Activated CD4-positive, CD25-positive, alpha-beta regulatory T cell treated with anti-CD3 and anti-CD28 coated beads, Interleukin-2, amount 50 U/mL, for 72 hours (primary cell): Measurements from ENCODE around the gene AFG1L.

Experiments used
- DNase-seq: peaks from one replicate; pipeline ENCODE4 v3.0.0; 2021

AFG1L gene

GRCh38 chr6:108464418-108465097 lies 169.7 kb downstream of the AFG1L start:
- DNase-seq, result no peak

GRCh38 chr6:108465098-108465495 lies 170.2 kb downstream of the AFG1L start:
- no peak for DNase-seq

- DNase-seq, result no peak
These were observed 173.5 kb downstream of the AFG1L start for GRCh38 chr6:108468346-108468745.

GRCh38 chr6:108469316-108469715 lies 174.5 kb downstream of the AFG1L start:
- DNase-seq, result no peak

- DNase-seq, result no peak
These were observed 178.3 kb downstream of the AFG1L start for GRCh38 chr6:108473197-108473596.

- DNase-seq, result no peak
These were observed 181.5 kb downstream of the AFG1L start for GRCh38 chr6:108476376-108476775.

- DNase-seq, result no peak
These were observed 182.1 kb downstream of the AFG1L start for GRCh38 chr6:108476847-108477430.

- DNase-seq, result no peak
These were observed 187.7 kb downstream of the AFG1L start for GRCh38 chr6:108482559-108482958.

GRCh38 chr6:108484016-108484415 lies 189.2 kb downstream of the AFG1L start:
- no peak for DNase-seq

GRCh38 chr6:108489699-108490098 lies 194.8 kb downstream of the AFG1L start:
- no peak for DNase-seq

- no peak for DNase-seq
These were observed 197.4 kb downstream of the AFG1L start for GRCh38 chr6:108492131-108492766.

- no peak for DNase-seq
These were observed 199.6 kb downstream of the AFG1L start for GRCh38 chr6:108494434-108494833.

- no peak for DNase-seq
These were observed 203.0 kb downstream of the AFG1L start for GRCh38 chr6:108497883-108498282.

- no peak for DNase-seq
These were observed 206.7 kb downstream of the AFG1L start for GRCh38 chr6:108501559-108501958.

GRCh38 chr6:108502832-108503231 lies 208.0 kb downstream of the AFG1L start:
- no peak for DNase-seq

GRCh38 chr6:108507316-108507715 lies 212.5 kb downstream of the AFG1L start:
- no peak for DNase-seq

GRCh38 chr6:108510461-108511319 lies 215.8 kb downstream of the AFG1L start:
- no peak for DNase-seq

GRCh38 chr6:108518714-108519576 lies 224.1 kb downstream of the AFG1L start:
- no peak for DNase-seq

- DNase-seq, result no peak
These were observed 226.8 kb downstream of the AFG1L start for GRCh38 chr6:108521616-108522107.

GRCh38 chr6:108523697-108524096 lies 228.8 kb downstream of the AFG1L start:
- DNase-seq, result no peak

- no peak for DNase-seq
These were observed 229.8 kb downstream of the AFG1L start for GRCh38 chr6:108524528-108525248.
